Measurements from ENCODE around the gene PRKCE.

PRKCE gene

GRCh38 chr2:45736757-45737704 lies 85.6 kb downstream of the PRKCE start:
- WGBS, 2 experiments (ENCODE audit: insufficient coverage in 2 of 2): 96% methylated on average over 21 to 22 of the region's 27 CpGs
- Histone ChIP-seq H3K9me3 (ENCODE audit: control insufficient read depth, low read length) (no peaks in the 10 kb centered on the region), H3K36me3 (ENCODE audit: control insufficient read depth, insufficient read depth, low read length) (peaks cover 7% of the 10 kb centered on the region), H3K4me1 (ENCODE audit: control insufficient read depth, insufficient read depth, low read length, poor library complexity, severe bottlenecking) (peaks cover 14% of the 10 kb centered on the region), H3K27ac (ENCODE audit: low read depth, low read length, severe bottlenecking) (no peak overlapping the region), H3K4me3 (ENCODE audit: extremely low read depth, insufficient read depth, low read length, poor library complexity, severe bottlenecking) (no peak overlapping the region)

DNA sequence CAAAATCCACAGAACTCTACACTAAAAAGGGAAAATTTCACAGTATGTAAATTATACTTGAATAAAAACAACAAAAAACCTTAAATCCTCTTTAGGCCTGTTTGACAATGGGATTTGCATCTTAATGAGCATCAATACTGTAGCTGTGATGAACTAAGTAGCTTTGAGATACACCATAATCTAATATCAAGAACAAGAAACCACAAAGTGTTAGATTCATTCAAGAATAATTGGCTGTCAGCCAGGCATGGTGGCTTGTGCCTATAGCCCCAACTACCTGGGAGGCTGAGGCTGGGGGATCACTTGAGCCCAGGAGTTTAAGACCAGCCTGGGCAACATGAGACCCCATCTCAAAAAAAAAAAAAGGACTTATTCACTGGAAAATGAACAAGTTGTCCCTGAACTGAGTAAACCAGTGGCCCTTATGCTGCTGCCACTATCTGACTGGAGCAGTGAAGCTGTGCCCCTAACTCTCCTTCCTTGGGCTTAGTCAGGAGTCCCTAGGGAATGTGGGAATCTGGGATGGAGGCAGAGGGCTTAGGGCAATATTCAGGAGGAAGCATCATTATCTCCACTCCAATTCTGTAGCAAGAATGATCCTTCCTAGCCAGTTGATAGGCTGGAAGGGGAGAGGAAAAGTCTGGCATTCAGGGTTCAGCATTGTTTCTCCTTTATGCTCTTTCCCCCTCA lies 88.5 kb downstream of the PRKCE start:
- no peak overlapping the region for H3K4me3 ChIP-seq (ENCODE audit: extremely low read depth, insufficient read depth, low read length, poor library complexity, severe bottlenecking)
- H3K36me3 ChIP-seq (ENCODE audit: control insufficient read depth, insufficient read depth, low read length): peaks cover 7% of the 10 kb centered on the region
- peaks cover 14% of the 10 kb centered on the region for H3K4me1 ChIP-seq (ENCODE audit: control insufficient read depth, insufficient read depth, low read length, poor library complexity, severe bottlenecking)
- no peak overlapping the region for H3K27ac ChIP-seq (ENCODE audit: low read depth, low read length, severe bottlenecking)
- H3K9me3 ChIP-seq (ENCODE audit: control insufficient read depth, low read length): no peaks in the 10 kb centered on the region

DNA sequence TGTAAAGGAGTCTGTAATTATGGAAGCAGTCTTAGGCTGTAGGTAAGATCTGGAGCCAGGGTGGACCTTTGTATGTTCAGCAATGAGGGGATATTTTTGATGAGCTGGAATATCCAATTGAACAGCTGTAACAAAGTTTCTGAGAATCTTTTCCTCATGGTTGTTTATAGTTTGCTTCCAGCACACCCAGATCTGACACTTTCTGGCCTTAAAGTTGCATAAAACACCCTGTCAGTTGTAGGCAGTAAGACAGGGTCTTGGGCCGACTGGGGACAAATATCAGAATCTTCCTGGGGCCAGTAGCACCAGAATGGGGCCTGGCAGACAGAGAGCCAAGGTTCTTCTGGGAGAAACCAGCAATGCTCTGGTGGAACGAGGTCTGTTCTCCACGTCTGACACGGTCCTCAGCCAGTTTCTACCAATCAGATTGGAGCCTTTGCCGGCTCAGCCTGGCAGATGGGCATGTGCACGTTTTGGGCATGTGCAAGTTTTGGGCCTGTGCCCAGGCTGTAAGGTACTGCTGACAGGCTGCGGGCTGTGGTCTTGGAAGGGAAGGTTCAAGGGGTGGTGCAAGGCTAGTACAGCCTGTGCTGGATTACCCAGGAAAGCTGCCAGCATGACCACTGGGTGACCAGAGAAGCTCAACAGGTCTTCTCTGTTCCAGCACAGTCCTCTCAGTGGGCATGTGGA lies 89.8 kb downstream of the PRKCE start:
- Histone ChIP-seq H3K36me3 (ENCODE audit: control insufficient read depth, insufficient read depth, low read length) (peaks cover 7% of the 10 kb centered on the region), H3K27ac (ENCODE audit: low read depth, low read length, severe bottlenecking) (no peak overlapping the region), H3K4me1 (ENCODE audit: control insufficient read depth, insufficient read depth, low read length, poor library complexity, severe bottlenecking) (peaks cover 21% of the 10 kb centered on the region), H3K4me3 (ENCODE audit: extremely low read depth, insufficient read depth, low read length, poor library complexity, severe bottlenecking) (no peak overlapping the region), H3K9me3 (ENCODE audit: control insufficient read depth, low read length) (no peaks in the 10 kb centered on the region)
- WGBS, 2 experiments (ENCODE audit: insufficient coverage in 2 of 2): 82 to 98% methylated on average over 6 to 7 of the region's 7 CpGs

GRCh38 chr2:45743531-45744396 lies 92.3 kb downstream of the PRKCE start:
- WGBS, 2 experiments (ENCODE audit: insufficient coverage in 2 of 2): 84 to 89% methylated on average over 8 to 9 of the region's 12 CpGs
- no peak overlapping the region for H3K4me3 ChIP-seq (ENCODE audit: extremely low read depth, insufficient read depth, low read length, poor library complexity, severe bottlenecking)
- H3K36me3 ChIP-seq (ENCODE audit: control insufficient read depth, insufficient read depth, low read length): peaks cover 6% of the 10 kb centered on the region
- H3K9me3 ChIP-seq (ENCODE audit: control insufficient read depth, low read length): peaks cover 10% of the 10 kb centered on the region
- peaks cover 24% of the 10 kb centered on the region for H3K4me1 ChIP-seq (ENCODE audit: control insufficient read depth, insufficient read depth, low read length, poor library complexity, severe bottlenecking)
- peak overlapping the region; percentile 32 for H3K27ac ChIP-seq (ENCODE audit: low read depth, low read length, severe bottlenecking)

DNA sequence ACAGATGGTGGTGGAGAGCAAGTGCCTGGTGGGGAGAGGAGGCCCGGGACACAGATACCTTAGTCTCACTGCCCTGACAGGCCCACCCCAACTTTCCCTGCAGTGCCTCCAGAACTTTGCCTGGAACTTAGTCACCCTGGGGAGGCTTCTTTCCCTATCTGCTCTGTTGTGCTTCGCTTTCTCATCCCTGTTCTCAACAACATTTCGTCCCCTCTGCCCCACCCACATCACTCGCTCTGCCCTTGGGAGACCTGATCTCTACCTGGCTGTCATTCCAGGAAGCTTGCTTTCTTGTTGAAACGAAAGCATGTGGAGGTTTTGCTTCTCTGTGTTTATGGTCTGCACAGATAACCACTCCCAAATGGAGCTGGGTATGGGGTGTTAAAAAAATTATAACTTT lies 93.8 kb downstream of the PRKCE start:
- WGBS, 2 experiments (ENCODE audit: insufficient coverage in 2 of 2): 78% methylated on average over 4 of the region's 5 CpGs; no CpG with 5 or more reads in 1 of the 2 experiments
- Histone ChIP-seq H3K27ac (ENCODE audit: low read depth, low read length, severe bottlenecking) (peak overlapping the region; percentile 19), H3K36me3 (ENCODE audit: control insufficient read depth, insufficient read depth, low read length) (peaks cover 6% of the 10 kb centered on the region), H3K4me1 (ENCODE audit: control insufficient read depth, insufficient read depth, low read length, poor library complexity, severe bottlenecking) (peaks cover 28% of the 10 kb centered on the region), H3K4me3 (ENCODE audit: extremely low read depth, insufficient read depth, low read length, poor library complexity, severe bottlenecking) (no peak overlapping the region), H3K9me3 (ENCODE audit: control insufficient read depth, low read length) (peaks cover 10% of the 10 kb centered on the region)

DNA sequence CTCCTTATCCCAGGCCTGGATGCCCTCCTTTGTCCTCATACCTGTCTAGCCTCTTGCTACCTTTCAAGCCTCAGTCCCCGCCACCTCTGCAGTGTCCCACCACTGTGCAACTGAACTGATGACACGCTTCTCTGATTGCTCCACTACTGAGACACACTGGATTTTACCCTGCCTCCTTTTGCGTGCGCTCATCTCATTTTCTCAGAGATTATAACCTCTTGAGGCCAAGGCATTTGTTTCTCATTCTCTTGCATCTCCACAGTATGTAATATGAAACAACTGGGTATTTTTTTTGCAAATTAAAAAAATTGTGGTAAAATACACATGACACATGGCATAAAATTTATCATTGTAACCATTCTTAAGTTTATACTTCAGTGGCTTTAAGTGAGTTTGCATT lies 95.4 kb downstream of the PRKCE start:
- Histone ChIP-seq H3K36me3 (ENCODE audit: control insufficient read depth, insufficient read depth, low read length) (peaks cover 6% of the 10 kb centered on the region), H3K4me1 (ENCODE audit: control insufficient read depth, insufficient read depth, low read length, poor library complexity, severe bottlenecking) (peaks cover 28% of the 10 kb centered on the region), H3K4me3 (ENCODE audit: extremely low read depth, insufficient read depth, low read length, poor library complexity, severe bottlenecking) (no peak overlapping the region), H3K9me3 (ENCODE audit: control insufficient read depth, low read length) (peaks cover 10% of the 10 kb centered on the region), H3K27ac (ENCODE audit: low read depth, low read length, severe bottlenecking) (no peak overlapping the region)
- WGBS, 2 experiments (ENCODE audit: insufficient coverage in 2 of 2): 96 to 98% methylated on average over 2 of the region's 4 CpGs

GRCh38 chr2:45747363-45747762 lies 95.9 kb downstream of the PRKCE start:
- peaks cover 10% of the 10 kb centered on the region for H3K9me3 ChIP-seq (ENCODE audit: control insufficient read depth, low read length)
- no peak overlapping the region for H3K4me3 ChIP-seq (ENCODE audit: extremely low read depth, insufficient read depth, low read length, poor library complexity, severe bottlenecking)
- H3K4me1 ChIP-seq (ENCODE audit: control insufficient read depth, insufficient read depth, low read length, poor library complexity, severe bottlenecking): peaks cover 31% of the 10 kb centered on the region
- H3K27ac ChIP-seq (ENCODE audit: low read depth, low read length, severe bottlenecking): no peak overlapping the region
- H3K36me3 ChIP-seq (ENCODE audit: control insufficient read depth, insufficient read depth, low read length): peaks cover 6% of the 10 kb centered on the region

- H3K4me1 ChIP-seq (ENCODE audit: control insufficient read depth, insufficient read depth, low read length, poor library complexity, severe bottlenecking): peaks cover 35% of the 10 kb centered on the region
- H3K4me3 ChIP-seq (ENCODE audit: extremely low read depth, insufficient read depth, low read length, poor library complexity, severe bottlenecking): no peak overlapping the region
- H3K27ac ChIP-seq (ENCODE audit: low read depth, low read length, severe bottlenecking): no peak overlapping the region
- H3K9me3 ChIP-seq (ENCODE audit: control insufficient read depth, low read length): peaks cover 10% of the 10 kb centered on the region
- 94 to 98% methylated on average over 8 of the region's 8 CpGs for WGBS, 2 experiments (ENCODE audit: insufficient coverage in 2 of 2)
- peaks cover 6% of the 10 kb centered on the region for H3K36me3 ChIP-seq (ENCODE audit: control insufficient read depth, insufficient read depth, low read length)
These were observed 96.8 kb downstream of the PRKCE start for GRCh38 chr2:45748239-45748638.

GRCh38 chr2:45750001-45750400 lies 98.5 kb downstream of the PRKCE start:
- Histone ChIP-seq H3K27ac (ENCODE audit: low read depth, low read length, severe bottlenecking) (no peak overlapping the region), H3K4me1 (ENCODE audit: control insufficient read depth, insufficient read depth, low read length, poor library complexity, severe bottlenecking) (peaks cover 45% of the 10 kb centered on the region), H3K9me3 (ENCODE audit: control insufficient read depth, low read length) (peaks cover 10% of the 10 kb centered on the region), H3K36me3 (ENCODE audit: control insufficient read depth, insufficient read depth, low read length) (peaks cover 6% of the 10 kb centered on the region), H3K4me3 (ENCODE audit: extremely low read depth, insufficient read depth, low read length, poor library complexity, severe bottlenecking) (no peak overlapping the region)
- 90% methylated on average over 2 of the region's 2 CpGs; no CpG with 5 or more reads in 1 of the 2 experiments for WGBS, 2 experiments (ENCODE audit: insufficient coverage in 2 of 2)

DNA sequence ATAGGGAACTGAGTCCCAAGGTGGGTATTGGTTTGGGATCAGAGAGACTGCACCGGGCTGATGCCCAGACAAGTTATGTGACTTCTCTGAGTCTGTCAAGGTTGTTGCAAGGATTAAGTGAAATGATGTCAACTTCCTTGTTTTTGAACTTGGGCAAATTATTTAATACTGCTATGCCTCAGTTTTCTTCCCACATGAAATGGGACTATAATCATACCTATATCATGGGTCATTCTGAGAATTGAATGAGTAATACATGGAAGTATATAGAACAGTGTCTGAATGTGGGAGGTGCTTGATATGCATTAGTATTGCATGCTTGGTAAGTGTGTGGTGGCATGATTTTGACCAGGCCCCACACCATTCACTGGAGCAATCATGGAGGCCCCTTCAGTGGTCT lies 99.0 kb downstream of the PRKCE start:
- H3K36me3 ChIP-seq (ENCODE audit: control insufficient read depth, insufficient read depth, low read length): peaks cover 6% of the 10 kb centered on the region
- H3K27ac ChIP-seq (ENCODE audit: low read depth, low read length, severe bottlenecking): no peak overlapping the region
- 100% methylated on average over 1 of the region's 1 CpG for WGBS, 2 experiments (ENCODE audit: insufficient coverage in 2 of 2)
- peaks cover 10% of the 10 kb centered on the region for H3K9me3 ChIP-seq (ENCODE audit: control insufficient read depth, low read length)
- no peak overlapping the region for H3K4me3 ChIP-seq (ENCODE audit: extremely low read depth, insufficient read depth, low read length, poor library complexity, severe bottlenecking)
- peaks cover 45% of the 10 kb centered on the region for H3K4me1 ChIP-seq (ENCODE audit: control insufficient read depth, insufficient read depth, low read length, poor library complexity, severe bottlenecking)
